Loucy (cell line): Measurements from ENCODE around the gene SEC22C.

Experiments
- H2AFZ ChIP-seq: fragments of 200-600 bp; sonication (generic); 2 replicates; pipeline ENCODE4 v1.6.0; 2016; ENCODE audit warnings: antibody characterized with exemption, mild to moderate bottlenecking, low read length, moderate library complexity
- H3F3A ChIP-seq: fragments of 200-600 bp; 2 replicates; pipeline ENCODE4 v1.6.0; 2016; ENCODE audit warnings: antibody characterized with exemption, low read depth, mild to moderate bottlenecking
- H3K27me3 ChIP-seq: fragments of 200-600 bp; sonication (generic); 2 replicates; pipeline ENCODE4 v1.6.1; 2014; ENCODE audit warnings: low read length, mild to moderate bottlenecking; ENCODE audit not compliant: insufficient read depth, poor library complexity, severe bottlenecking
- H3K36me3 ChIP-seq: fragments of 200-600 bp; sonication (generic); 2 replicates; pipeline ENCODE4 v1.6.1; 2016; ENCODE audit warnings: low read length; ENCODE audit not compliant: insufficient read depth
- H3K4me1 ChIP-seq: fragments of 200-600 bp; sonication (generic); 2 replicates; pipeline ENCODE4 v1.5.1; 2014; ENCODE audit warnings: low read length, mild to moderate bottlenecking; ENCODE audit not compliant: insufficient read depth, poor library complexity, severe bottlenecking
- H3K4me2 ChIP-seq: fragments of 200-600 bp; sonication (generic); 2 replicates; pipeline ENCODE4 v1.6.0; 2014; ENCODE audit warnings: antibody characterized with exemption, low read length, low read depth, mild to moderate bottlenecking; ENCODE audit not compliant: poor library complexity, severe bottlenecking
- H3K4me3 ChIP-seq: fragments of 200-600 bp; sonication (generic); 2 replicates; pipeline ENCODE4 v1.5.1; 2014; ENCODE audit warnings: low read length, mild to moderate bottlenecking, mixed read lengths; ENCODE audit not compliant: poor library complexity, severe bottlenecking
- H3K79me2 ChIP-seq: fragments of 200-600 bp; sonication (generic); 2 replicates; pipeline ENCODE4 v1.6.1; 2014; ENCODE audit warnings: low read length; ENCODE audit not compliant: insufficient read depth
- H3K9ac ChIP-seq: fragments of 200-600 bp; sonication (generic); 2 replicates; pipeline ENCODE4 v1.6.0; 2014; ENCODE audit warnings: mild to moderate bottlenecking, low read depth, low read length, moderate library complexity; ENCODE audit not compliant: poor library complexity, severe bottlenecking
- H3K9me2 ChIP-seq: fragments of 200-600 bp; sonication (generic); replicated peaks from 2 replicates; pipeline ENCODE4 v1.6.1; 2016; ENCODE audit warnings: low read depth, low read length, mixed read lengths
- H3K9me3 ChIP-seq: fragments of 200-600 bp; sonication (generic); 2 replicates; pipeline ENCODE4 v1.6.1; 2014; ENCODE audit warnings: mild to moderate bottlenecking, antibody characterized with exemption, low read length, low read depth; ENCODE audit not compliant: insufficient read depth
- H4K20me1 ChIP-seq: fragments of 200-600 bp; sonication (generic); 2 replicates; pipeline ENCODE4 v1.6.0; 2014; ENCODE audit warnings: antibody characterized with exemption, low read length, mild to moderate bottlenecking; ENCODE audit not compliant: insufficient read depth, poor library complexity, severe bottlenecking
- EZH2phosphoT487 ChIP-seq: fragments of 200-600 bp; IDR thresholded peaks from 2 replicates; pipeline ENCODE4 v1.6.1; 2018; ENCODE audit warnings: antibody characterized with exemption, mild to moderate bottlenecking, moderate library complexity, borderline replicate concordance
- TF ChIP-seq, protein P1 (sequence below): fragments of 200-600 bp; sonication (generic); conservative IDR thresholded peaks from 2 replicates; pipeline ENCODE4 v1.5.1; 2014; ENCODE audit warnings: mild to moderate bottlenecking, antibody characterized with exemption, low read length

SEC22C gene

DNA sequence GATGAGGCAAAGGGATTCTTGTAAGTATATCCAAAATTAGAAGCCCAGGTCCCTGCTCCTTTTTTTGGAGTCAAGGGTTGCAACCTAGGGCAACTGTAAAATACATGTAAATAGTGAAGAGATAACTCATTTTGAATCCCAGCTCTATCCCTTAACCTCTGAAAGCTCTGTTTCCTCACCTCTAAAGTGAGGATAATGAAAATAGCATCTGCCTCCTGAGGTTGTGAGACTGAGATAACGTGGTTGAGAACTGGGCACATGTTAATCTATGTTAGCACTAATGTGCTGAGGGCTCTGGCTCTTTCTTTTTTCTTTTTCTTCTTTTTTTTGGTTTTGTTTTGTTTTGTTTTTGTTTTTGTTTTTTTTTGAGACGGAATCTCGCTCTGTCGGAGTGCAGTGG is 13.9 kb upstream of the SEC22C start:
- TF ChIP-seq EZH2phosphoT487: no peak
- TF ChIP-seq, protein P1, sequence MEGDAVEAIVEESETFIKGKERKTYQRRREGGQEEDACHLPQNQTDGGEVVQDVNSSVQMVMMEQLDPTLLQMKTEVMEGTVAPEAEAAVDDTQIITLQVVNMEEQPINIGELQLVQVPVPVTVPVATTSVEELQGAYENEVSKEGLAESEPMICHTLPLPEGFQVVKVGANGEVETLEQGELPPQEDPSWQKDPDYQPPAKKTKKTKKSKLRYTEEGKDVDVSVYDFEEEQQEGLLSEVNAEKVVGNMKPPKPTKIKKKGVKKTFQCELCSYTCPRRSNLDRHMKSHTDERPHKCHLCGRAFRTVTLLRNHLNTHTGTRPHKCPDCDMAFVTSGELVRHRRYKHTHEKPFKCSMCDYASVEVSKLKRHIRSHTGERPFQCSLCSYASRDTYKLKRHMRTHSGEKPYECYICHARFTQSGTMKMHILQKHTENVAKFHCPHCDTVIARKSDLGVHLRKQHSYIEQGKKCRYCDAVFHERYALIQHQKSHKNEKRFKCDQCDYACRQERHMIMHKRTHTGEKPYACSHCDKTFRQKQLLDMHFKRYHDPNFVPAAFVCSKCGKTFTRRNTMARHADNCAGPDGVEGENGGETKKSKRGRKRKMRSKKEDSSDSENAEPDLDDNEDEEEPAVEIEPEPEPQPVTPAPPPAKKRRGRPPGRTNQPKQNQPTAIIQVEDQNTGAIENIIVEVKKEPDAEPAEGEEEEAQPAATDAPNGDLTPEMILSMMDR: no peak
- Histone ChIP-seq H3K36me3 (peaks cover 17% of the 10 kb centered on the region; the same call in 1 of the 2 replicates), H3K4me3 (no peak overlapping the region), H3K4me2 (peak overlapping the region; percentile 98), H3F3A (peaks cover 7% of the 10 kb centered on the region; the same call in 1 of the 2 replicates), H3K9me3 (no peaks in the 10 kb centered on the region), H4K20me1 (peaks cover 24% of the 10 kb centered on the region), H2AFZ (no peak overlapping the region), H3K9ac (peak overlapping the region; percentile 33), H3K4me1 (peaks cover 44% of the 10 kb centered on the region), H3K9me2 (no peaks in the 10 kb centered on the region), H3K27me3 (no peaks in the 10 kb centered on the region), H3K79me2 (peaks cover 51% of the 10 kb centered on the region)

DNA sequence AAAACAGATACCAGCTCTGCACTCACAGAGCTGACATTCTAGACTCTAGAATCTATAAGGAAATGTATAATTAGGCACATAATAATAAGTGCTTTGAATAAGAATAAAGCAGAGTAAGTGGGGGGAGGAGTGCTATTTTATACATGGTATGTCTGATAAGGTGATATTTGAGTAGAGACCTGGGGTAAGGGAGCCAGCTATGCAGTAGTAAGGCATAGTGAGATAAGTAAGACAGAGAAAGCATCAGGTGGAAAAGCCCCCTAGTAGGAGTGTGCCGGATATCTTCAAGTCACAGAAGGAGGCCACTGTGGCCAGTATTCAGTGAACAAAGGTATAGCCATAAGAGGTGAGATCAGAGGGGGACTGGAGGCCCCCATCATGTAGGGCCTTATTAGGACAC is 11.9 kb upstream of the SEC22C start:
- Histone ChIP-seq H4K20me1 (peaks cover 24% of the 10 kb centered on the region), H3K9me2 (no peaks in the 10 kb centered on the region), H3K9ac (peak overlapping the region; percentile 20), H3F3A (peaks cover 5% of the 10 kb centered on the region; the same call in 1 of the 2 replicates), H3K79me2 (peaks cover 51% of the 10 kb centered on the region), H3K36me3 (peaks cover 17% of the 10 kb centered on the region; the same call in 1 of the 2 replicates), H3K4me3 (peak overlapping the region; percentile 34), H3K4me1 (peaks cover 47% of the 10 kb centered on the region), H3K4me2 (peak overlapping the region; percentile 98), H3K9me3 (no peaks in the 10 kb centered on the region), H2AFZ (no peak overlapping the region), H3K27me3 (no peaks in the 10 kb centered on the region)
- TF ChIP-seq, protein P1: no peak
- no peak for TF ChIP-seq EZH2phosphoT487

DNA sequence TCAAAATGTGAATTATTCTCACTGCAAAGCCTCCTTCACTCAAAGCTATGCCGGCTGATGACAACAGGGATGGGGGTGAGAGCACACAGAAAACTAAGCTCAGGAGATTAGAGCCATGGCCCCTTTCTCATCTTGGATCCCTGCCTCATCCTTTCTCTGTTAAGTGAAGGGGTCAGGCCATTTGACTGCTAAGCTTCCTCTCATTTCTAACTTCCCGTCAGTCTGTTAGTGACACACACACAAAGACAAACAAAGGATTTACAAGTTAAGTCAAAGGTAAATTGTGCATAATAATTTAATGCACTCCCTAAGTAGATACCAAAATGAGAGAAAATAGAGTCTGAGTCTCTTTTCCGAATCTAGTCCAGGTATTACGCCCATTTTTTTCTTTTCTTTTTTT is 10.0 kb upstream of the SEC22C start:
- Histone ChIP-seq H3K36me3 (peaks cover 17% of the 10 kb centered on the region; the same call in 1 of the 2 replicates), H3K9me3 (no peaks in the 10 kb centered on the region), H3K9ac (peak overlapping the region; percentile 85)

More for the DNA sequence above, 10.0 kb upstream of the SEC22C start:
- no peak for TF ChIP-seq EZH2phosphoT487
- H3K79me2 ChIP-seq: peaks cover 51% of the 10 kb centered on the region
- no peaks in the 10 kb centered on the region for H3K27me3 ChIP-seq
- H3K4me2 ChIP-seq: peak overlapping the region; percentile 98
- H3K9me2 ChIP-seq: no peaks in the 10 kb centered on the region
- H3K4me1 ChIP-seq: peaks cover 47% of the 10 kb centered on the region
- H3F3A ChIP-seq: peaks cover 5% of the 10 kb centered on the region; the same call in 1 of the 2 replicates
- no peak overlapping the region for H2AFZ ChIP-seq
- H3K4me3 ChIP-seq: peak overlapping the region; percentile 90
- peaks cover 24% of the 10 kb centered on the region for H4K20me1 ChIP-seq
